Hepatocyte (in vitro differentiated cells): ENCODE measurements around the gene AGBL4.

Experiments
- CTCF ChIP-seq: fragments of 200-600 bp; sonication (generic); IDR thresholded peaks from 2 replicates; pipeline ENCODE4 v1.5.1; 2016; ENCODE audit warnings: antibody characterized with exemption, mild to moderate bottlenecking; ENCODE audit not compliant: poor library complexity
- EZH2 ChIP-seq: fragments of 200-600 bp; sonication (generic); IDR thresholded peaks from 2 replicates; pipeline ENCODE4 v1.6.1; 2016; ENCODE audit warnings: antibody characterized with exemption, mild to moderate bottlenecking, borderline replicate concordance
- EZH2phosphoT487 ChIP-seq: fragments of 200-600 bp; sonication (generic); IDR thresholded peaks from one replicate; pipeline ENCODE4 v1.6.1; 2018; ENCODE audit warnings: antibody characterized with exemption, mild to moderate bottlenecking, low read depth, moderate library complexity; ENCODE audit not compliant: unreplicated experiment, severe bottlenecking

DNA sequence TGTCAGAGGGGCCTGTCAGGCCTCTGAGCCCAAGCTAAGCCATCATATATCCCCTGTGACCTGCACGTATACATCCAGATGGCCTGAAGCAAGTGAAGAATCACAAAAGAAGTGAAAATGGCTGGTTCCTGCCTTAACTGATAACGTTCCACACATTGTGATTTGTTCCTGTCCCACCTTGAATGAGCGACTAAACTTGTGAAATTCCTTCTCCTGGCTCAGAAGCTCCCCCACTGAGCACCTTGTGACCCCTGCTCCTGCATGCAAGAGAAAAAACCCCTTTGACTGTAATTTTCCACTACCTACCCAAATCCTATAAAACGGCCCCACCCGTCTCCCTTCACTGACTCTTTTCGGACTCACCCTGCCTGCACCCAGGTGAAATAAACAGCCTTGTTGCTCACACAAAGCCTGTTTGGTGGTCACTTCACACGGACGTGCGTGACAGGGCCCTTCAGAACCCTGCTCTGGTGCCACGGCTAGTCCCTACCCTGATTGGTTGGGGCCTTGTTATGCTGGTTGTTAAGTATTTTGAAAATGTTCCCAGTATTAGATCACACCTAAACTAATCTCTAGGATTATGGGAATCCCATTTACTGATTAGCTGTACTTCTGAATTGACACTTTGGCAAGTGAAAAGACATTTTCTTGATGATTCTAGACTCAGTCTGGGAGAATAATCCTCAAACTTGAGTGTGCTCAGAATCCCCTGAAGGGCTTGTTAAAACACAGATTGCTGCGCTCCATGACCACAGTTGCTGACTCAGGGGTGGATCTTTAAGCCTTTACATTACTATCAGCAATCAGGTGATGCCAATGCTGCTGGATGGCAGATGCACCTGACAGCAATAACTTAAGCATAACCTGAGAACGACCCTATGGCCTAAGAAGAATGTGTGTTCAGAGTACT, 1523.0 kb downstream of the AGBL4 start:
- TF ChIP-seq CTCF (no peak), EZH2phosphoT487 (no peak), EZH2 (no peak)
